Testis (tissue), 2 donors: Measurements from ENCODE around the gene BBS1.

Experiments used
- POLR2A ChIP-seq: fragments of 450-650 bp; IDR thresholded peaks from one replicate; pipeline ENCODE4 v1.6.1; 2017; ENCODE audit warnings: antibody characterized with exemption, mild to moderate bottlenecking, moderate library complexity
- TF ChIP-seq, protein P1 (sequence below), 3 experiments: fragments of 450-650 bp in 2 of 3; fragments of 200-600 bp in 1 of 3; sonication (generic) in 1 of 3; IDR thresholded peaks; one replicate each; pipeline ENCODE4 v1.5.1; 2016 to 2019; ENCODE audit warnings: antibody characterized with exemption in 3 of 3, mild to moderate bottlenecking in 2 of 3, moderate library complexity in 1 of 3

DNA sequence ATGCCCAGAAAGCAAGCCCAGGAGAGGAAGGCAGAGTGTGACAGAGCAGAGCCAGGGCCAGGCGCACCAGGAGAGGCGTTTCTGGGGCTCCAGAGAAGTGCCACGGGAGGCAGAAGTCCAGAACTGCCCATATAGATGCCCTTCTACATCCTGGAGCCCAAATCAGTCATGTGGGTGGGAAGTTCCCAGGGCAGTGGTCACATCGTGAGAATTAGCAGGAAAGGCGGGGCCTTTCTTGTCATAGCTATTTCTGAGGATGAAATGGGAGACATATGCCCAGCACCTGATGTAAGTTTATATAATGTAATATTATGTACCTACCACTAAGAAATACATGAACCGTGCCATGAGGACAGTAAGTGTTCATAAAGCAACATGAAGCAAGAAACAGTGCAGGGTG, 22.3 kb downstream of the BBS1 start:
- TF ChIP-seq, protein P1, sequence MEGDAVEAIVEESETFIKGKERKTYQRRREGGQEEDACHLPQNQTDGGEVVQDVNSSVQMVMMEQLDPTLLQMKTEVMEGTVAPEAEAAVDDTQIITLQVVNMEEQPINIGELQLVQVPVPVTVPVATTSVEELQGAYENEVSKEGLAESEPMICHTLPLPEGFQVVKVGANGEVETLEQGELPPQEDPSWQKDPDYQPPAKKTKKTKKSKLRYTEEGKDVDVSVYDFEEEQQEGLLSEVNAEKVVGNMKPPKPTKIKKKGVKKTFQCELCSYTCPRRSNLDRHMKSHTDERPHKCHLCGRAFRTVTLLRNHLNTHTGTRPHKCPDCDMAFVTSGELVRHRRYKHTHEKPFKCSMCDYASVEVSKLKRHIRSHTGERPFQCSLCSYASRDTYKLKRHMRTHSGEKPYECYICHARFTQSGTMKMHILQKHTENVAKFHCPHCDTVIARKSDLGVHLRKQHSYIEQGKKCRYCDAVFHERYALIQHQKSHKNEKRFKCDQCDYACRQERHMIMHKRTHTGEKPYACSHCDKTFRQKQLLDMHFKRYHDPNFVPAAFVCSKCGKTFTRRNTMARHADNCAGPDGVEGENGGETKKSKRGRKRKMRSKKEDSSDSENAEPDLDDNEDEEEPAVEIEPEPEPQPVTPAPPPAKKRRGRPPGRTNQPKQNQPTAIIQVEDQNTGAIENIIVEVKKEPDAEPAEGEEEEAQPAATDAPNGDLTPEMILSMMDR (IDR thresholded peaks at IDR 0.05): no peak
- TF ChIP-seq POLR2A: no peak
